Gastroesophageal sphincter (tissue), 3 donors: ENCODE results near the gene GOLGA1.

Experiments
- EP300 ChIP-seq: sonication (generic); formaldehyde crosslinking; IDR thresholded peaks from one replicate; pipeline ENCODE4 v1.6.1; 2017; ENCODE audit warnings: antibody characterized with exemption, mild to moderate bottlenecking
- POLR2AphosphoS5 ChIP-seq: sonication (generic); formaldehyde crosslinking; IDR thresholded peaks from one replicate; pipeline ENCODE4 v1.6.1; 2017; ENCODE audit warnings: antibody characterized with exemption
- TF ChIP-seq, protein P1 (sequence below), 4 experiments: fragments of 200-600 bp in 2 of 4; fragments of 450-650 bp in 2 of 4; sonication (generic) in 1 of 4; IDR thresholded peaks; one replicate each; pipeline ENCODE4 v1.5.1; 2017 to 2019; ENCODE audit warnings: antibody characterized with exemption in 4 of 4, mild to moderate bottlenecking in 2 of 4, moderate library complexity in 2 of 4

DNA sequence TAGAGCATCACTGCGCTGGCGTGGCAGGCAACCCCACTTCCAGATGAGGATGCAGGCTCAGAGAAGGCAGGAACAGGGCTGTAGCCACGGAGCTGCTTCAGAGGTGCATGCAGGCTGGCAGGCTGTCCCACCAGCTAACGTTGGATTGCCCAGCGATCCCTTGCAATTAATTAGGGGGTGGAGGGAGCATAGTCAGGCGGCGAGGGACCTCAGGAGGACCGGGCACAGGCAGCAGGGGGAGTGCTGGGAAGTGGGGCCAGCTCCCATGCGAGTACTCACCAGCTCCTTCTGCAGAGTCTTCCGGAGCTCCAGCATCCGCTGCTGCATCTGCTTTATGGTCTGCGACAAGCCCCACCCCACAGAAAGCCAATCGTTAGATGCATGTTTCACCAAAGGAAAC, 58.7 kb downstream of the GOLGA1 start:
- TF ChIP-seq POLR2AphosphoS5: no peak
- TF ChIP-seq, protein P1, sequence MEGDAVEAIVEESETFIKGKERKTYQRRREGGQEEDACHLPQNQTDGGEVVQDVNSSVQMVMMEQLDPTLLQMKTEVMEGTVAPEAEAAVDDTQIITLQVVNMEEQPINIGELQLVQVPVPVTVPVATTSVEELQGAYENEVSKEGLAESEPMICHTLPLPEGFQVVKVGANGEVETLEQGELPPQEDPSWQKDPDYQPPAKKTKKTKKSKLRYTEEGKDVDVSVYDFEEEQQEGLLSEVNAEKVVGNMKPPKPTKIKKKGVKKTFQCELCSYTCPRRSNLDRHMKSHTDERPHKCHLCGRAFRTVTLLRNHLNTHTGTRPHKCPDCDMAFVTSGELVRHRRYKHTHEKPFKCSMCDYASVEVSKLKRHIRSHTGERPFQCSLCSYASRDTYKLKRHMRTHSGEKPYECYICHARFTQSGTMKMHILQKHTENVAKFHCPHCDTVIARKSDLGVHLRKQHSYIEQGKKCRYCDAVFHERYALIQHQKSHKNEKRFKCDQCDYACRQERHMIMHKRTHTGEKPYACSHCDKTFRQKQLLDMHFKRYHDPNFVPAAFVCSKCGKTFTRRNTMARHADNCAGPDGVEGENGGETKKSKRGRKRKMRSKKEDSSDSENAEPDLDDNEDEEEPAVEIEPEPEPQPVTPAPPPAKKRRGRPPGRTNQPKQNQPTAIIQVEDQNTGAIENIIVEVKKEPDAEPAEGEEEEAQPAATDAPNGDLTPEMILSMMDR (IDR thresholded peaks at IDR 0.05): no peak
- no peak for TF ChIP-seq EP300
